Mononuclear cell (primary cell): ENCODE results near the gene INF2. TPM values are rescaled to one million over a fixed set of nuclear protein-coding genes. Genes with fewer than 3 reads are reported as not detected.
"Not testable (repeated sequence)": the region's sequence is repeated elsewhere in the genome, so short reads cannot be mapped to it uniquely, and the experiment has no call there.

Source experiments
- H3K27me3 ChIP-seq: 2 replicates; pipeline ENCODE4 v1.6.0; 2011; ENCODE audit warnings: low read length, control low read depth; ENCODE audit not compliant: insufficient read depth
- H3K4me1 ChIP-seq: 2 replicates; pipeline ENCODE4 v1.5.1; 2011; ENCODE audit warnings: mild to moderate bottlenecking, low read length, control low read depth; ENCODE audit not compliant: insufficient read depth
- H3K4me3 ChIP-seq: 2 replicates; pipeline ENCODE4 v1.5.1; 2011; ENCODE audit warnings: mild to moderate bottlenecking, low read length, moderate library complexity
- H3K9me3 ChIP-seq: 2 replicates; pipeline ENCODE4 v1.5.1; 2011; ENCODE audit warnings: low read depth, mild to moderate bottlenecking, control low read depth, low read length
- total RNA-seq: library from RNA; depleted of rRNA; stranded (reverse); fragments of >200 nt; gene quantifications from one replicate; pipeline ENCODE4 v1.2.3, GENCODE V29; 2012

INF2 gene
- total RNA-seq, 1 donor, result 21.6 TPM

DNA sequence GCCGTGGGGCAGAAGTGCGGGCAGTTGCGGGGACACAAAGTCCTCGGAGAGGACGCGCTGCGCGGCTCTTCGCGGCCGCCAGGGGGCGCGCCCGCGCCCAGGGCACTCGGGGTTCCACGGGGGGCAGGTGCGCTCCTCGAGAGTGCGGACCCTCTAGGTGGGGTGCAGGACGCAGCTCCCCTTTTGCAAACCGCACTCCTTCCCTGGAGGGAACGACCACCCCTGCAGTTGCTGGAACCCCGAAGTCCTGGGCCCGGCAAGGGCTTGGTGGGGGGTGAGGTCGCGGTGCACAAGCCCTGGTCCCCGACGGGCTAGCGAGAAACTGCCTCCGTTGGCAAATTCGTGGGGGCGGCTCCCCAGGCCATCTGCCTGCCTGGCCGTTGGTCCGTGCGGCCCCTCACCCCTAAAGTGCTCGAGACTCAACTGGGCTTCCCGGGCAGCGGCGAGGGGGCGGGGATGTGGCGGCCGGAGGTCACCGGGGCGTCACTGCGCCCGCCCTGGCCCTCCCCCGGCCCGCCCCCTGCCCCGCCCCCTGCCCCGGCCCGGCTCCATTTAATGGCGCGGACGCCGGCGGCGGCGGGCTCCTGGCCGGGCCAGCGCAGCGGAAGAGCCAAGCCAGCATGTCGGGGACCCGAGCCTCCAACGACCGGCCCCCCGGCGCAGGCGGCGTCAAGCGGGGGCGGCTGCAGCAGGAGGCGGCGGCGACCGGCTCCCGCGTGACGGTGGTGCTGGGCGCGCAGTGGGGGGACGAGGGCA is 34.4 kb downstream of the INF2 start, which contains the start of gene ADSS1:
ADSS1 (plus strand) TSS at position 579 of the 756 bp plus-strand sequence; CDS start at position 621, 42 bp downstream.
- peak within 1 kb of the TSS; percentile 63 for H3K4me3 ChIP-seq
- H3K27me3 ChIP-seq, result no peaks in the 10 kb centered on the region
- H3K9me3 ChIP-seq, result no peaks in the 10 kb centered on the region
- H3K4me1 ChIP-seq, result peaks cover 13% of the 10 kb centered on the region

DNA sequence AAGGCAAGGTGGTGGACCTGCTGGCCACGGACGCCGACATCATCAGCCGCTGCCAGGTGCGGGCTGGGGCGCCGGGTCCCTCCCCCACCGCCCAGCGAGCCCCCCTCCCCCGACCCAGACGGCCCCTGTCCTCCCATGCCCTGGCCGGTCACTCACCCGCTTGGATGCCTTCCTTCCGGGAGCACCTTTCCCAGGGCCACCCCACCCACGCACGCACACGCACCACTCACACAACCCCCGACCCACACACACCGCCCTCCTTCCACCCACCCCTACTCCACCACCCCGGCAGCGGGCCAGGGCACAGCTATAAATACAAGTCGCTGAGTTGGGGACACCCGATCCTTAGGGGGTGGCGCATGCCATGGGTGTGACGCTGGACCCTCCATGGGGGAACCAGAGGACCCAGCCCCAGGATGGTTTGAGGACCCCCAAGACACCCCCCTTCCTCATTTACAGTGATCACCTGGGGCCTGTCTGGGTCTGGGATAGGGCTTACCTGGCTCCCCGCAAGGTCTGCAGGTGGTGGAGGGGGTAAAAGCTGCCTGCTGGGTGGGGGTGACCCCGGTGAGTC is 35.1 kb downstream of the INF2 start:
- Histone ChIP-seq H3K4me3 (peak overlapping the region; percentile 37), H3K9me3 (no peaks in the 10 kb centered on the region), H3K27me3 (no peaks in the 10 kb centered on the region), H3K4me1 (peaks cover 13% of the 10 kb centered on the region)

DNA sequence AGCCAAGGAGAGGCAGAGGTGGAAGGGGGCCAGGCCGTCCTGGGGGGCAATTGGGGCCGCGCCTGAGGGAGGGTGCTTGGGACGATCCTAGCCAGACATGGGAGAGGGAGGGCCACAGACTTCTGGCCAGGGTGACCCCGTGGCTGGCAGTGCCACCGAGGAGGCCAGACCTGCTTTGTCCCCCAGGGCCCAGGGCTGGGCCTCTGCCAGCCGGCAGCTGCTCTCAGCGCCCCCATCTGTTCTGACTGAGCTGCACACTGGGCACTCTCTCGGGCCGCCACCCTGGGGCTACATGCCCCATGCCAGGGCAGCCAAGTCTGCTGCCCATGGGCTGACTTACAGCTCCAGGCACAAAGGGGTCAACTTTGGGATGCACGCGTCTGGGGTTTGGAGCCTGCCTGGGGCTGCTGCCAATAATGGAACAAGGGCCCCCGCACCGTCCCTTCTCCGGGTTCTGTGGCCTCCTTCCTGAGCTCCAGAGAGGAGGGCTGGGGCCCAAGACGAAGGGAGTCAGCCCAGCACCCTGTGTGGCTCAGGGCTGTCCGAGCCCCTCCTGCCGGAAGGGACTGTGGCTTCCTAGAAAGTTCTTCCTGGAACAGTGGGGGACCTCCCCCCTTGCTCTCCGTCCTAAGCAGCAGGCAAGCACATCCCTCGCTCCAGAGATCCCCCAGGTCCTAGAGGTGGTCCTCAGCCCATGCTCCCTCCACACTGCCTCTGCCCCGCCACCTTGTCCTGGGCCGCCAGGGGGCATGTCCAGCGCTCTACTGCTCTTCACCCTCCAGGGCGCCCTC is 35.8 kb downstream of the INF2 start:
- Histone ChIP-seq H3K9me3 (no peaks in the 10 kb centered on the region), H3K4me3 (no peak overlapping the region), H3K4me1 (peaks cover 13% of the 10 kb centered on the region), H3K27me3 (no peaks in the 10 kb centered on the region)

DNA sequence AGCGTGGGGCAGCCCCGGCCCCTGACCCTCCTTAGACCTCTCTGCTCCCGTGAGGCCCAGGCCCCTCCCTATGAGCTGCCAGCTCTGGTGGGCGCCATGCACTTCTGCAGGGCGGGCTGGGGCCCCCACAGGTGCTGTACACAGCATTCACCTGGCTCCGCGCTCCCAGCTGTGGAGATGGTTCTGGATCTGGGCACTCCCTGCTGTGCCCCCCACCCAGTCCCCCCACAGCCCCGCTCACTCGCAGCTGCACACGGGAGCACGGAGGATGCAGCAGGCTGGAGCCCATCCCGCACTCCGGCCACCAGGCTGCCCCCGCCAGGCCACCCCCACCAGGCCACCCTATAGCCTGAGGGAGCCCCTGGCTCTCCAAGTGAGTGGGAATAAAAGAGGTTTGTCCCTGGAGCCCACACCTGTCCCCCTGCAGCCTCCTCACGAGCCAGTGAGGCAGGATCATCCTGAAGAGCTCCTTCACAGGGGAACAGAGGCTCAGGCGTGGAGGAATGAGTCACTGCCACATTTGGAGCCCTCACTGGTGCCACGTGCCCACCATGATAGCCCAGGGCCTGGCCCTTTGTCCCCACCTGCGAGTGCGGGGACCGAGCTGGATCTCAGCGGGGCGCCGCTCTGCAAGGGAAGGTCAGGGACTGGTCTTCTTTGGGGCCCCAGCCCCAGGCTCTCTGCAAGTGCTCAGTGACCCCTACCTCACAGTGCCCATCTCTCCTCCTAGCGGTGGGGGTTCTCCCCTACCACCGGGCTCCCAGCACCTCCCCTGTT is 36.5 kb downstream of the INF2 start:
- Histone ChIP-seq H3K4me3 (no peak overlapping the region), H3K9me3 (no peaks in the 10 kb centered on the region), H3K27me3 (no peaks in the 10 kb centered on the region), H3K4me1 (peaks cover 13% of the 10 kb centered on the region)

DNA sequence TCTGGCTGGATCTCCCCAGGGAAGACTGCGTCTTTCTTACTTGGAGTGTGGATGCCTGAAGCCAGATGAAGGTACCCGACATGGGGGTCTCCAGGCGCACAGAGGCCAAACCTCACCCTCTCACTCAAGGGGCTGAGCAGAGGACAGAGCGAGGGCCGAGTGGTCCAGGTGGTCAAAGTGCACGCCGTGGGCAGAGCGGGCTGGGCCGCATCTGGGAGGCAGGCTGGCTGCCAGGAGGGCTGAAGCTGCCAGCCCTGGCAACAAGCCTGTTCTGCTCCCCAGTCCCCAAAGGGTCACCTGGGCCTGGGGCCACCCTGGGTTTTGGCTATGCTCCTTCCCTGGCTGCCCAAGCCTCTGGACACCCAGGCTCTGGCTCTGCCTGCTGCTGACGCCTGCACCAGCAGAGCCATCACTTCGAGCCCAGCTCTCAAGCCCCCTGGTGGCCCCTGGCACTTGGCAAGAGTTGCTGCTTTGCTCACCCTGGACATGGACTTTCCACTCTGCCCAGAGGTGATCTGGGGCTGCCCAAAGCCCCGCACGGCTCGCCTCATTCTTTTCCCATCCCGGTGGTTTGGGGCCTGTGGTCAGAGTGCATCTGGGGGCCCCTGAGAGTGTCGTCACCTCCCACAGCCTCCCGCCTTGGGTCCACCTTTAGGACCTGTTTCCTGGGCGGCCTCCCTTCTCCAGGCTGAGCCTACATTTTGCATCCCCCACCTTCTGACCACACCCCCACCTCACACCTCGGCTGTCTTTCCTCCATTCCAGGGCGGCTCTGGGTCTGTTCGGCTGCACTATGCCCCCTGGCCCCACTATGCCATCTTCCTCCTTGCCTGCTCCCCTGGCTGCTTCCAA is 37.4 kb downstream of the INF2 start:
- Histone ChIP-seq H3K4me1 (peaks cover 13% of the 10 kb centered on the region), H3K4me3 (no peak overlapping the region)

DNA sequence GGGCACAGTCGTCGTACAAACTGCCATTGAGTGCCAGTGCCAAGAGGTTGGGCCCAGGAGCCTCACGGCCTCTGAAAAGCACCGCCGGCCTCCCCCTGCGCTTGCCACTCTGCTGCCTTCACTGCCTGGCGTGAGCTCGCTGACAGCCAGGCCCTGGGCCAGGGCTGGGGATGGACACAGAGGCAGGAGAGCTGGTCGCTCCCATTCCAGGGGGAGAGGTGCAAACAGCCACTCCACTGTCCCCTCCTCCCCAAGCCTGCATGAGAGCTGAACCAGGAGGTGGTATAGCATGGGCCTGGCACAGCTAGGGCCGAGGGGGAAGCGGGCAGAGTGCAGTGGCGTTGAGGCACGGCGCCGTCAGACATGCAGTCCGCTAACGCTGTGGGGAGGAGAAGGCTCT is 39.2 kb downstream of the INF2 start:
- Histone ChIP-seq H3K9me3 (no peaks in the 10 kb centered on the region), H3K4me1 (peaks cover 8% of the 10 kb centered on the region), H3K27me3 (no peaks in the 10 kb centered on the region), H3K4me3 (no peak overlapping the region)

More for the DNA sequence above, 37.4 kb downstream of the INF2 start:
- Histone ChIP-seq H3K27me3 (no peaks in the 10 kb centered on the region), H3K9me3 (no peaks in the 10 kb centered on the region)

DNA sequence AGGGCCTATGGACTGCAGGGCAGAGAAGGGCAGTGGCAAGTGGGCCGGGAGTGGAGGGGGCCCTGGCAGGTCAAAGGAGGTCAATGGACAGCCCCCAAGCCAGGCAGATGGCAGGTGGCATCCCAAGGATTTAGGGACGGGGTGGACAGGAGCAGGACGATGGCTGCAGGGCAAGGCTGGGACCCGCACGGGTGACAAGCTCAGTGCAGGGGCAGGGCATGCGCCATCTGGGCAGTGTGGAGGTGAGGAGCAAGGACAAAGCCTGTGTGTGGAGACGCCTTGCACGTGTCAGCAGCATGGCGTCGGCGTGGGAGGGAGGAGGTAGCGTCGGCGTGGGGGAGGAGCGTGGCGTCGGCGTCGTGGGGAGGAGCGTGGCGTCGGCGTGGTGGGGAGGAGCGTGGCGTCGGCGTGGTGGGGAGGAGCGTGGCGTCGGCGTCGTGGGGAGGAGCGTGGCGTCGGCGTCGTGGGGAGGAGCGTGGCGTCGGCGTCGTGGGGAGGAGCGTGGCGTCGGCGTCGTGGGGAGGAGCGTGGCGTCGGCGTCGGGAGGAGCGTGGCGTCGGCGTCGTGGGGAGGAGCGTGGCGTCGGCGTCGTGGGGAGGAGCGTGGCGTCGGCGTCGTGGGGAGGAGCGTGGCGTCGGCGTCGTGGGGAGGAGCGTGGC is 39.9 kb downstream of the INF2 start:
- not testable (repeated sequence) for H3K4me3 ChIP-seq, H3K27me3 ChIP-seq, H3K4me1 ChIP-seq, H3K9me3 ChIP-seq

DNA sequence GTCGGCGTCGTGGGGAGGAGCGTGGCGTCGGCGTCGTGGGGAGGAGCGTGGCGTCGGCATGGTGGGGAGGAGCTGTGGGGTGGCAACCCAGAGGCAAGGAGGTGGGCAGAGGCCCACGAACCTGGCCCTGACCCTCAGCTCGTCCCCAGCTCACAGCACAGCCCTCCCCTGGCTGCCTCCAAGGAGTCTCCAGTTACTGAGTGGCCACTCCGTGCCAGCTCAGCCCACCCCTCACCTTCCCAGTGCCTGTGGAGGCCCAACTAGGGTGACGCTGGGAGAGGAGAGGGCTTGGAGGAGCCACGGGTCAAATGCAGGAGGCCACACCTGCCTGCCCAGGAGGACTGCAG is 40.4 kb downstream of the INF2 start:
- peaks cover 2% of the 10 kb centered on the region for H3K4me1 ChIP-seq
- H3K4me3 ChIP-seq, result no peak overlapping the region
- H3K27me3 ChIP-seq, result no peaks in the 10 kb centered on the region
- H3K9me3 ChIP-seq, result no peaks in the 10 kb centered on the region

DNA sequence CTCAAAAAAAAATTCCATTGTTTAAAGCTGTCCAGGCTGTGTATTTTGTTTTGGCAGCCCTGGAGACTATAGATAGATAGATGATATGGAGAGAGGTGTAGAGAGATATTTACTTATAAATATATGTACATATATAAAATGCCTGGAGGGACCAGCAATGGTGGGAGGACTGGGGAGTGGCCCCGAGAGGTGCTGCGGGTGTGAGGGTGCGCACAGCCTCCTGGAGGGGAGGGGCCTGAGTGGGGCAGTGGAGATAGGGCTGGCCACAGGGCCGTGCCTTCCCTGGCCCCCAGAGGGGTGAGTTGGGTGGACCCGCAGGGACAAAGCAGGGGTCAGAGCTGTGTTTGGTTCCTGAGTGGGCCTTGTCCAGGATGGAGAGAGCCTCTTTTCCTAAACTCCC is 41.1 kb downstream of the INF2 start:
- H3K4me1 ChIP-seq, result no peaks in the 10 kb centered on the region
- H3K27me3 ChIP-seq, result no peaks in the 10 kb centered on the region
- no peaks in the 10 kb centered on the region for H3K9me3 ChIP-seq
- no peak overlapping the region for H3K4me3 ChIP-seq

DNA sequence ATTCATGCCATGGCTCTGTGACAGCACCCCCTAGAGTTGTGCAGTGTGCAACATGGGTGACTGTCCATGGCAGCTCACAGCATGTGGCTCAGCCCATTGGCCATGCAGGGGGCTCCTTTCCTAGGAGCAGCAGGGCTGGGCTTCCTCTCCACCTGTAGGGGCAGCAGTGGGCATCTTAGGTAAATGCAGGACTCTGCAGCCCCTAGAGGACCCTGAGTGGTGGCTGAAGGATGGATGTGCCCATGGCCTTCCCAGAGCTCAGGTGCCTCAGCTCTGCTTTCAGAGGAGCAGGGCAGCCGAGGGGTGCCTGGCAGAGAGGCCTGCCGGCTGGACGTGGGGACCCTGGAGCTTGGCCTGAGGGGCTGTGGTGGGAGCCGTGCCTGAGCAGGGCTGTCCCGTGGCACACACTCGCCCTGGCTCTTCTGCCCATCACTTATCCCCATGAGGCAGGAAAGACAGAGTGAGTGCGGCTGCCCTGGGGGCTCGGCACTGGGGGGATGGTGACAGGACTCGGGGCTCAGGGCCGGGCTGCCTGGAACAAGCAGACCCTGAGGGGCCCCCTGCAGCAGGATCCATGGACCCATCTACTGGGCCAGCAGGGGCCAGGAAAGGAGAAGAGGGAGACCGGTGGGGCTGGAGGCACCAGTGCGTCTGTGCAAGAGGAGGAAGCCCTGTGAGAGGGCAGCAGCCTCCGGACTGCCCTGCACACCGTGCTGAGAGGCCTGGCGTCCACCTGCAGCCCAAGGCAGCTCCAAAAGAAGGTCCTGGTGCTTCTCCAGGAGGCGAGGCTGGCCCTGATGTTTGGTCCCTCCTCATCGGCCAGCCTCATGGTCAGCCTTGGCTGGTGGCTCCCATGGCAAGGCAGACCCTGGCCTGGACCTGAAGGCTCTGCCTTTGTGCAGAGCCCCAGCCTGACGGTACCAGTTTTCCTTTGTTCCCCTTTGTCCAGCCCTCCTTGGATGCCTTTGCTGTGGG is 42.2 kb downstream of the INF2 start:
- H3K4me3 ChIP-seq, result no peak overlapping the region
- no peaks in the 10 kb centered on the region for H3K9me3 ChIP-seq
- H3K27me3 ChIP-seq, result no peaks in the 10 kb centered on the region
- peaks cover 8% of the 10 kb centered on the region for H3K4me1 ChIP-seq

DNA sequence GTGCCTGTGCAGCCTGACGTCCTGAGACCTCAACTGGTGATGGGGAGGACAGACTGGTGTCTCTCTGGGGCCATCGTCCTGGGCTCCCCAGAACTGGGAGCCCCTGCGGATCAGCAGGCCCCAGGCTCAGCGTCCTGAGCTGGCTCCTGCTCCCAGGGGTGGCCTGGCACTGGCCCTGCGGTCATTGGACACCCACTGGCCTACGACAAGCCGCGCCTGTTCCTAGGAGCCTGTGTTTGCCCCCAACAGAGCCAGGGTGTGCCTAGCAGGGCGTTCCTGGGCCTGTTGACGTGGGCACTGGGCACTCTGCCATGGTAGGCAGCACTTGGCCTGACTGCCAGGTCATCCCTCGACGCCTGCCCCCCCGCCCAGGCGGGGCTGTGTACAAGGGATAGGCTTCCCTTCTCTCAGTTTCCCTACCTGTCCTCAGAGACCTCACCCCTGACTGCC is 43.0 kb downstream of the INF2 start:
- Histone ChIP-seq H3K9me3 (no peaks in the 10 kb centered on the region), H3K27me3 (no peaks in the 10 kb centered on the region), H3K4me1 (peaks cover 10% of the 10 kb centered on the region), H3K4me3 (no peak overlapping the region)

DNA sequence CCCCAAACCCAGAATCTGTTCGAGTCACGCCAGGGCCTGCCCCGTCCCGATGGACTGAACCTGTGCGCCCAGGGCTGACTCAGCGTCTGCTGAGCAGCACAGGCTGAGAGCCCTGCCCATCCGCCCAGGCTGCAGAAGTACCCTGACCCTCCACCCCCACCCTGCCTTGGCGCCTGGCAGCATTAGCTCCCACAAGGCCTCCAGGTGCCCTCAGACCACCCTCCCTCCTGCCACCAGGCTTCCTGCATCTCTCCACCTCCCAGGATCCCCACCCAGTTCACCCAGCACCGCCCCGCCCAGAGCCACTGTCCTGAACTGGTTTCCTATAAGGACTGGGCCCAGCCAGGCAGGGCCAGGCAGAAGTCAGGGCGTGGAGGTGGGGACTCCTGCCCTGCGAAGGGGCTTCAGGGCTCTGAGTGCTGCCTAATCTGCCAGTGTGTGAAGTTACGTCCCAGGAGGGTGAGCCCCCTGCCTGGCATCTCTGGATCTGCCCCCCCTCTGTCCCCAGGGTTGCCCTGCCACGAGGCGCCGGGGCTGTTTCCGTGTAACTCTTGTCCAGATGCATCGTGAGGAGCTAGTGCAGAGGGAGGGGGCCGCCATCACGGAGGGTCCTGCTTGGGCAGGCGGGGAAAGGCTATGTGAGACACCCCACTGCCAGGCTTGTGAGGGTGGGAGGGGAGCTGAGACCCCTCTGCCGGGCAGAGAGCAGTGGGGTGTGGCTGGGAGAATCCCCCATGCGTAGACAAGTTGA is 43.7 kb downstream of the INF2 start:
- Histone ChIP-seq H3K9me3 (no peaks in the 10 kb centered on the region), H3K27me3 (no peaks in the 10 kb centered on the region), H3K4me3 (no peak overlapping the region), H3K4me1 (peaks cover 10% of the 10 kb centered on the region)
